NCI-H128 (cell line): ENCODE data around the gene ASCC3.
"Not testable (repeated sequence)": the region's sequence is repeated elsewhere in the genome, so short reads cannot be mapped to it uniquely, and the experiment has no call there.

Source experiments
- DNase-seq: peaks from one replicate; lab custom pipeline; 2025; ENCODE audit not compliant: unreplicated experiment; lab: John Stamatoyannopoulos, UW

The ASCC3 gene

GRCh38 chr6:100886076-100886475 is 4.9 kb upstream of the ASCC3 start:
- no peak for DNase-seq

GRCh38 chr6:100883347-100883746 is 2.2 kb upstream of the ASCC3 start:
- DNase-seq = no peak

GRCh38 chr6:100881707-100882040 is 545 bp upstream of the ASCC3 start:
- peak; percentile 25 for DNase-seq

GRCh38 chr6:100880149-100880852 is 828 bp downstream of the ASCC3 start:
- peak; percentile 14 for DNase-seq

GRCh38 chr6:100879317-100879716 is 1.8 kb downstream of the ASCC3 start:
- DNase-seq = no peak

- no peak for DNase-seq
Observed at GRCh38 chr6:100877851-100878250, 3.3 kb downstream of the ASCC3 start.

- DNase-seq = no peak
Observed at GRCh38 chr6:100876251-100876650, 4.9 kb downstream of the ASCC3 start.

GRCh38 chr6:100865525-100865924 is 15.6 kb downstream of the ASCC3 start:
- no peak for DNase-seq

GRCh38 chr6:100862063-100862462 is 19.1 kb downstream of the ASCC3 start:
- no peak for DNase-seq

GRCh38 chr6:100856146-100856545 is 25.0 kb downstream of the ASCC3 start:
- no peak for DNase-seq

GRCh38 chr6:100851819-100852218 is 29.3 kb downstream of the ASCC3 start:
- DNase-seq = no peak

GRCh38 chr6:100850174-100850573 is 31.0 kb downstream of the ASCC3 start:
- DNase-seq = no peak

- no peak for DNase-seq
Observed at GRCh38 chr6:100846276-100846675, 34.9 kb downstream of the ASCC3 start.

- no peak for DNase-seq
Observed at GRCh38 chr6:100845676-100846075, 35.5 kb downstream of the ASCC3 start.

- DNase-seq = no peak
Observed at GRCh38 chr6:100839419-100839818, 41.7 kb downstream of the ASCC3 start.

- DNase-seq = no peak
Observed at GRCh38 chr6:100838011-100838410, 43.1 kb downstream of the ASCC3 start.

GRCh38 chr6:100833972-100834574 is 47.1 kb downstream of the ASCC3 start:
- no peak for DNase-seq

GRCh38 chr6:100829077-100829595 is 52.0 kb downstream of the ASCC3 start:
- DNase-seq = not testable (repeated sequence)

GRCh38 chr6:100823041-100823440 is 58.1 kb downstream of the ASCC3 start:
- no peak for DNase-seq

GRCh38 chr6:100818066-100818465 is 63.1 kb downstream of the ASCC3 start:
- no peak for DNase-seq

- no peak for DNase-seq
Observed at GRCh38 chr6:100810015-100810414, 71.1 kb downstream of the ASCC3 start.

- DNase-seq = no peak
Observed at GRCh38 chr6:100809346-100809745, 71.8 kb downstream of the ASCC3 start.
